Stimulated activated CD8-positive, alpha-beta memory T cell treated with anti-CD3 and anti-CD28 coated beads, Interleukin-4, amount 100 ng/mL, for 24 hours (primary cell): ENCODE measurements around the gene TPRN.

Experiments used
- DNase-seq: peaks from one replicate; pipeline ENCODE4 v3.0.0-alpha.2; 2020; ENCODE audit warnings: low read depth

The TPRN gene

GRCh38 chr9:137236238-137236935, 35.8 kb upstream of the TPRN start:
- DNase-seq = peak; percentile 87

GRCh38 chr9:137235424-137236237, 35.1 kb upstream of the TPRN start:
- DNase-seq = no peak

- no peak for DNase-seq
Measured at GRCh38 chr9:137234758-137235423, 34.4 kb upstream of the TPRN start.

GRCh38 chr9:137234055-137234697, 33.6 kb upstream of the TPRN start:
- DNase-seq = no peak

- DNase-seq = no peak
Measured at GRCh38 chr9:137233143-137233980, 32.8 kb upstream of the TPRN start.

GRCh38 chr9:137232510-137232909, 32.0 kb upstream of the TPRN start:
- no peak for DNase-seq

GRCh38 chr9:137232101-137232500, 31.6 kb upstream of the TPRN start:
- no peak for DNase-seq

GRCh38 chr9:137231372-137232039, 31.0 kb upstream of the TPRN start:
- no peak for DNase-seq

GRCh38 chr9:137230705-137231371, 30.3 kb upstream of the TPRN start, which contains the start of gene SLC34A3:
SLC34A3 (plus strand) TSS chr9:137230901; CDS start chr9:137231703, 802 bp downstream.
- DNase-seq = no peak

- DNase-seq = no peak
Measured at GRCh38 chr9:137229903-137230704, 29.6 kb upstream of the TPRN start.

GRCh38 chr9:137228968-137229896, 28.7 kb upstream of the TPRN start:
- no peak for DNase-seq

GRCh38 chr9:137228506-137228967, 28.0 kb upstream of the TPRN start:
- DNase-seq = no peak

- no peak for DNase-seq
Measured at GRCh38 chr9:137227853-137228505, 27.4 kb upstream of the TPRN start.

GRCh38 chr9:137227054-137227852, 26.7 kb upstream of the TPRN start, which contains the start of gene RNF224:
RNF224 (plus strand) TSS chr9:137227502; CDS start chr9:137228336, 834 bp downstream.
- peak; percentile 75 for DNase-seq

- DNase-seq = no peak
Measured at GRCh38 chr9:137226338-137227053, 26.0 kb upstream of the TPRN start.
